ENCODE measurements around the gene PAQR5. TPM values are rescaled to one million over a fixed set of nuclear protein-coding genes. Genes with fewer than 3 reads are reported as not detected.
A peak's percentile ranks its signal among the peaks of the same experiment; 100 is the strongest.
"Not testable (repeated sequence)": the region's sequence is repeated elsewhere in the genome, so short reads cannot be mapped to it uniquely, and the experiment has no call there.

Gene PAQR5
- polyA plus RNA-seq, 4 donors: 28.3 to 35.8 (median 33.6) TPM

GRCh38 chr15:69344238-69344637 lies 45.5 kb downstream of the PAQR5 start:
- DNase-seq (ENCODE audit: low read depth in 4 of 4, low spot score in 2 of 4): no peak

GRCh38 chr15:69346112-69346511 lies 47.4 kb downstream of the PAQR5 start:
- DNase-seq (ENCODE audit: low read depth in 4 of 4, low spot score in 2 of 4): no peak

GRCh38 chr15:69351333-69351732 lies 52.6 kb downstream of the PAQR5 start:
- DNase-seq (ENCODE audit: low read depth in 4 of 4, low spot score in 2 of 4): no peak

DNA sequence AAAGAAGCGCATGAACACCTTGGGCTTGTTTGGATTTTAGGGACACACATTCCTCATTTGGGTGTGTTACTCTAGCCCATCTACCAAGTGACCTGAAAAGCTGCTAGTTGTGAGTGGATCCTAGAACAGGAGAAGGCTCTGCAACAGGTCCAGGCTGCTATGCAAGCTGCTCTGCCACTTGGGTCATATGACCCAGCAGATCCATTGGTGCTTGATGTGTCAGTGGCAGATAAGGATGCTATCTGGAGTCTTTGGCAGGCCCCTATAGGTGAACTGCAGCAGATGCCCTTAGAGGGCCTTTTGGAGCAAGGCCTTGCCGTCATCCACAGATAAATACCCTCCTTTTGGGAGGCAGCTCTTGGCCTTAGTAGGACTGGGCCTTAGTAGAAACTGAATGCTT lies 53.2 kb downstream of the PAQR5 start:
- no peak for DNase-seq (ENCODE audit: low read depth in 4 of 4, low spot score in 2 of 4)

GRCh38 chr15:69357773-69358771 lies 59.4 kb downstream of the PAQR5 start:
- DNase-seq (ENCODE audit: low read depth in 4 of 4, low spot score in 2 of 4): peak; percentile 31 to 62 (median 40)

- no peak for DNase-seq (ENCODE audit: low read depth in 4 of 4, low spot score in 2 of 4)
Observed at GRCh38 chr15:69358850-69359249, 60.1 kb downstream of the PAQR5 start.

DNA sequence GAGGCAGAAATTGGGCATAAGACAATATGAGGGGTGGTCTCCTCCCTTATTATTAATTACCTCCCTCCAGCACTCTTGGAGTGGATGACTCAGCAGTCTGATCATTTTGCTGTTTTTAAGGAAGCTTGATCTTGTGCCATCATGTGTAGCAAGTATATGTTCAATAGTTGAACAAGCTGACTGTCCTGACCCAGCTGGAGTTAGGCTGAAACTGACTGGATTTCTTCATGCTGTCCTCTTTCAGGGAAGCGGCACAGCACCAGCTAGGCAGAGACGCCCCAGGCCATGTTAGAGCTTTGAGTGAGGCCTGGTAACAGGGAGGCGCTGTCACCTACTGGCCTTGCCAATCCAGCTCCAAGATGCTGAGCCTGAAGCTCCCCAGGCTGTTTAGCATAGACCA lies 61.0 kb downstream of the PAQR5 start:
- no peak for DNase-seq (ENCODE audit: low read depth in 4 of 4, low spot score in 2 of 4)

DNA sequence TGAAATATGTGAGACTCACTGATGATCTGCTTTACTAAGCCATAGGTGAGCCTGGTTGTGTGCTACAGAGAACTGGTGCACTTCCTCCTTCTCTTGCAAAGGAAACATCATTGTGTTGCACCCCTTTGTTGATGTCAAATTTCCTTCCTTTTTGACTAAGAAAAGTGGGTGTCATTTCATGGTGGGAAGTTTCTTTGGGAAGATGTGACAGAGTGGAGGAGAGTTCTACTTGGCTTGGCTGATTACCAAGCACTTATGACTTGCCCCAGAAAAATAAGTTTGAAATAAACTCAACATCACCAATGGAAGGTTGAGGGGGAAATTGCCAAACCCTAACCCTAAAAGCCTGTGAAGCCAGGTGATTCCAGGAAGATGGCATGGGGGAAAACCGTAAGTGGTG lies 61.9 kb downstream of the PAQR5 start:
- no peak for DNase-seq (ENCODE audit: low read depth in 4 of 4, low spot score in 2 of 4)

- no peak for DNase-seq (ENCODE audit: low read depth in 4 of 4, low spot score in 2 of 4)
Observed at GRCh38 chr15:69367236-69367635, 68.5 kb downstream of the PAQR5 start.

GRCh38 chr15:69369631-69370030 lies 70.9 kb downstream of the PAQR5 start:
- no peak for DNase-seq (ENCODE audit: low read depth in 4 of 4, low spot score in 2 of 4)

- no peak for DNase-seq (ENCODE audit: low read depth in 4 of 4, low spot score in 2 of 4)
Observed at GRCh38 chr15:69373406-69373805, 74.7 kb downstream of the PAQR5 start.

DNA sequence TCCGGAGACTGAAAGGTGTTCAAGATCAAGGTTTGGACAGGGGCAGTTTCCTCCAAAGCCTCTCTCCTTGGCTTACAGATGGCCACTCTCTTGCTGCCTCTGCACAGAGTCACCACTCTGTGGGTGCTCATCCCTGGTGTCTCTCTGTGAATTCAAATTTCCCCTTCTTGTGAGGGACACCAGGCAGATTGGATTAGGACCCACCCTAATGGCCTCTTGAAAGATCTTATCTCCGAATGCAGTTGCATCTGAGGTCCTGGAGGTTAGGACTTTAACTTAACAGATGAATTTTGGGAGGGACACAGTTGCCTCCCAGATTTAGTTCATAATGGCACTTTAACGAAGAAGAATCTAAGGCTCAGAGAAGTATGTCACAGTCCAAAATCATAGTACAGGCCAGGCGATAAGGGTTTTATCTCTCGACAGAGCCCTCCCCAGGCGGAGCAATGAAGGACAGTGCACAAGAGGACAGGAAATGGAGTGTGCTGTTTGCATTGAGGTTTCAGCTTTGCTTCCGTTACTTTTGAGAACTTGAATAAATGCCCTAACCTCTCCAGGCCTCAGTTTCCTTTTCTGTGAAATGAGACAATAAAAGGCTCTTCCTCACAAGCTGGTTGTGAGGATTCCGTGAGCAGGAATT lies 76.6 kb downstream of the PAQR5 start:
- no peak for DNase-seq (ENCODE audit: low read depth in 4 of 4, low spot score in 2 of 4)

- DNase-seq (ENCODE audit: low read depth in 4 of 4, low spot score in 2 of 4): peak; percentile 9 to 62 (median 48)
Observed at GRCh38 chr15:69377216-69377970, 78.7 kb downstream of the PAQR5 start.

DNA sequence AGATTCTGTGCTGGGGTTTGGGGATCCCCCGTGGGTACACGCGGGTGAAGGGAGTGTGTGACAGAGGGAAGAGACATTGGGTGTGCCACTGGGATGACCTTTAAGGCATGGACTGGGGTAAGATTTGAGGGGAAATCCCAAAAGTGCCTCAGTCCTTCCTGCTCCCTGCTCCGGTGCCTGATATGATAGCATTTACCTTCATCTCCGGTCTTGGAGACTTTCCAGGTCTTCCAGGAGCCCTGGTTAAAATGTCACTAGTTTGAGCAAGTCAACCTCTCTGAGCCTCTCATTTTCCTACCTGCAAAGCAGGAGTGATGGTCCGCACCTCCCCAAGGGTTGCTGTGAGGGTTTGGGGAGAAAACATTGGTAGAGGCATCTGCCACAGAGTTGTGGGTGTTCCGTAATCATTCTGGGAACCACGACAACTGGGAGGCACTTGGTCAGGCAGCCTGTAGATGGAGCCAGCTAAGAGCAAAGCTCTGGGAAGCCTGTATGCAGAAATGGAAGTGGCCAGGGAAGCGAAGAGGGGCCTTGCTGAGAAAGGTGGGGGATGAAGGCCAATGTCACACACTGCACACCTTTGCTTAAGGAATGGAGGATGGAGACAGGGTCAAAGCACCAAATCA lies 81.5 kb downstream of the PAQR5 start:
- DNase-seq (ENCODE audit: low read depth in 4 of 4, low spot score in 2 of 4): no peak

DNA sequence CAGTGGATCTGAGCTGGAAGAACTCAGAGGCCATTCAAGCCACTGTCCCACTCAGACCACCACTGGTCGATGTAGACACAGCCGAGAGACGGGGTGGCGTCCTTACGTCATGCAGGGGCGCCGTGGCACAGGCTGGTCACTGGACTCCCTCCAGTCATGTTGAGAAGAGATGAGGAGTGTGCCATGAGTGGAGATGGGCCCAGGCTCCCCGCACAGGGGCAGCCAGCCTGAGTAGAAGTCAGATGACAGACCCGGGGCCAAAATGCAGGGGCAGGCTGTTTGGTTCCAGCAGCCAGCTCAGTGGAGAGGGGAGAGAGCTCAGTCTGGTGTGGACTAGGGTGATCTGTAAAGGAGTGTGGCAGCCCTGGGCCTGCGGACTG lies 82.0 kb downstream of the PAQR5 start:
- DNase-seq (ENCODE audit: low read depth in 4 of 4, low spot score in 2 of 4): no peak

DNA sequence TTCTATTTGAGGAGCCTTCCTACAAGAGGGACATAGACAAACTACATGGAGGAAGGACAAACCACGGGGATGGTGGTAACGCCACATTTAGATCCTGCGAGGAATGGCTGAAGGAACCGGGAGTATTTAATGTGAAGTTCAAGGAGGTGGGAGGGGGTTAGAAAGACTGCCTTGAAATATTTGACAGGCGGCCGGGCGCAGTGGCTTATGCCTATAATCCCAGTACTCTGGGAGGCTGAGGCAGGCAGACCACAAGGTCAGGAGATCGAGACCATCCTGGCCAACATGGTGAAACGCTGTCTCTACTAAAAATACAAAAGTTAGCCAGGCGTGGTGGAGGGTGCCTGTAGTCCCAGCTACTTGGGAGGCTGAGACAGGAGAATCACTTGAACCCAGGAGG lies 83.5 kb downstream of the PAQR5 start:
- not testable (repeated sequence) for DNase-seq (ENCODE audit: low read depth in 4 of 4, low spot score in 2 of 4)

GRCh38 chr15:69384066-69384465 lies 85.4 kb downstream of the PAQR5 start:
- DNase-seq (ENCODE audit: low read depth in 4 of 4, low spot score in 2 of 4): not testable (repeated sequence)

DNA sequence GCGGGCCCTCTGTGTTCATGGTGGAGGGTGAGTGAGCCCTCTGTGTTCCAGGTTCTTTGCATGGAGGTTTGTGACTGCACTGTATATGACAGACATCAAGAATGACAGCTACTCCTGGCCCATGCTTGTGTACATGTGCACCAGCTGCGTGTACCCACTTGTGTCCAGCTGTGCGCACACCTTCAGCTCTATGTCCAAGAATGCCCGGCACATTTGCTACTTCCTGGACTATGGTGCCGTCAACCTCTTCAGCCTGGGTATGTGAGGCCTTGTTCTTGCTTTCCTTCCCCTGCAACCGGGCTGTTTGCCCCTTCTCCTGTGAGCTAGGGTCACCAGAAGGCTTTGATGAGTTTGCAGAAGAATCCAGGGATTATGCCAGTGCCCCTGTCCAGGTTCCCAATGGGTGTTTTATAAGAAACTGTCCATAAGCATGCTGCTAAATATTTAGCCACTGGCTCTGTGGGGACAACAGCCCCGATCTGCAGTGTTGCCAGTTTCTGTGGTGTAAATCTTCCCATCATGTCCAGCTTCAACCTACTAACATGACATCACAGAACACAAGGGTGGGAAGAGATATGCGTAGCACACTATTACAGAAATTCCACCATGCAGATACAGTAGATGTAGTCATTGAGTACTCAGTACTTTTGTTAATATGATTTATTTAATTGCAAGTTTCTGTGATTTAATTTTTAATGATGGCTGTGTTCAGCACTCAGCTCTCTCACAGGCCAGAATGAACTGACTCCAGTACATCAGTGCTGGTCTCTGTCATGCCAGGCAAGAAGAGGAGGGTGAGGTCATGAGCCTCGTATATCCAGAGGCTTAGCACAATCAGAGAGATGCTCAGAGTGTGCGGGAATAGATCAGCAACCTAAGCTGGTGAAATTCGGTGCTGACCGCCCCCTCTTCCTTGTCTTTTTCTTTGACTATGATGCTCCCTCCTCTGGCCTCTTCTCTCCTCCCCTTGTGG lies 86.2 kb downstream of the PAQR5 start:
- DNase-seq (ENCODE audit: low read depth in 4 of 4, low spot score in 2 of 4): no peak

GRCh38 chr15:69385831-69386230 lies 87.1 kb downstream of the PAQR5 start:
- DNase-seq (ENCODE audit: low read depth in 4 of 4, low spot score in 2 of 4): no peak

DNA sequence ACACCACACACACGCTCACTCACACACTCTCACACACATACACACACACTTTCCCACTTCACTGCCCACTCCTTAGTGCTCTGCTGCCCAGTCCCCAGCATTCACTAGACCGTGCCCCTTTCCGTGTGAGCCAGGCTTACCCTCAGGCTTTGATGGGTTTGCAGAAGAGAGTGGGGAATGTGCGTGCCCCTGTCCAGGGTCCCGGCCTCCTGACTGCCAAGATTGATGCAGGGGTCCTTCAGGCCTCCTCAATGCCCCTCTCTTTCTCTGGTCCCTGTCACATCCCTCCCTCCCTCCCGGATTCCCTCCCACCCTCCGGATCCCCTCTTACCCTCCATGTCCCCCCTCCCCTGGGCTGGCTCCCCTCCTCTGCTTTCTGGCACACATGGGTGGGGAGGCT lies 87.6 kb downstream of the PAQR5 start:
- DNase-seq (ENCODE audit: low read depth in 4 of 4, low spot score in 2 of 4): no peak
